ENCODE data around the gene USP5. TPM values are rescaled to one million over a fixed set of nuclear protein-coding genes. Genes with fewer than 3 reads are reported as not detected.
"Not testable (repeated sequence)": the region's sequence is repeated elsewhere in the genome, so short reads cannot be mapped to it uniquely, and the experiment has no call there.

The USP5 gene
- total RNA-seq, 4 donors from 2014 or later: 37.1 to 68.6 (median 52.8) TPM

- peak; percentile 98 to 99 for DNase-seq
- no peaks in the 10 kb centered on the region for H3K36me3 ChIP-seq
- H3K9me3 ChIP-seq: no peaks in the 10 kb centered on the region
- intact Hi-C loops (cut with DNase I; ENCODE audit: low total_unique reads): no loop called here
- peaks cover 10 to 22% of the 10 kb centered on the region in 2 donors for H3K4me1 ChIP-seq
- TF ChIP-seq, protein P1, sequence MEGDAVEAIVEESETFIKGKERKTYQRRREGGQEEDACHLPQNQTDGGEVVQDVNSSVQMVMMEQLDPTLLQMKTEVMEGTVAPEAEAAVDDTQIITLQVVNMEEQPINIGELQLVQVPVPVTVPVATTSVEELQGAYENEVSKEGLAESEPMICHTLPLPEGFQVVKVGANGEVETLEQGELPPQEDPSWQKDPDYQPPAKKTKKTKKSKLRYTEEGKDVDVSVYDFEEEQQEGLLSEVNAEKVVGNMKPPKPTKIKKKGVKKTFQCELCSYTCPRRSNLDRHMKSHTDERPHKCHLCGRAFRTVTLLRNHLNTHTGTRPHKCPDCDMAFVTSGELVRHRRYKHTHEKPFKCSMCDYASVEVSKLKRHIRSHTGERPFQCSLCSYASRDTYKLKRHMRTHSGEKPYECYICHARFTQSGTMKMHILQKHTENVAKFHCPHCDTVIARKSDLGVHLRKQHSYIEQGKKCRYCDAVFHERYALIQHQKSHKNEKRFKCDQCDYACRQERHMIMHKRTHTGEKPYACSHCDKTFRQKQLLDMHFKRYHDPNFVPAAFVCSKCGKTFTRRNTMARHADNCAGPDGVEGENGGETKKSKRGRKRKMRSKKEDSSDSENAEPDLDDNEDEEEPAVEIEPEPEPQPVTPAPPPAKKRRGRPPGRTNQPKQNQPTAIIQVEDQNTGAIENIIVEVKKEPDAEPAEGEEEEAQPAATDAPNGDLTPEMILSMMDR (IDR thresholded peaks at IDR 0.05): peak in 2 of 4 experiments; percentile 13 to 30
- TF ChIP-seq POLR2A (IDR thresholded peaks at IDR 0.05): peak; percentile 43 to 76
- H3K27ac ChIP-seq: peak within 1 kb of the TSS; percentile 84 to 88
- H3K27me3 ChIP-seq: no peaks in the 10 kb centered on the region
- peak within 1 kb of the TSS; percentile 79 to 96 for H3K4me3 ChIP-seq
Observed at GRCh38 chr12:6873094-6874014, 21.4 kb downstream of the USP5 start, which contains the start of gene SPSB2. SPSB2 (minus strand) TSS chr12:6873303; CDS start chr12:6872901, 402 bp downstream.

GRCh38 chr12:6874015-6874368 lies 22.0 kb downstream of the USP5 start:
- H3K9me3 ChIP-seq; H3K36me3 ChIP-seq; intact Hi-C loops (cut with DNase I; ENCODE audit: low total_unique reads); DNase-seq; H3K27me3 ChIP-seq: not testable (repeated sequence)
- Histone ChIP-seq H3K27ac (peak overlapping the region; percentile 84 to 88), H3K4me1 (peaks cover 8 to 16% of the 10 kb centered on the region in 2 donors), H3K4me3 (peak overlapping the region in 1 of 2 donors; percentile 79)

DNA sequence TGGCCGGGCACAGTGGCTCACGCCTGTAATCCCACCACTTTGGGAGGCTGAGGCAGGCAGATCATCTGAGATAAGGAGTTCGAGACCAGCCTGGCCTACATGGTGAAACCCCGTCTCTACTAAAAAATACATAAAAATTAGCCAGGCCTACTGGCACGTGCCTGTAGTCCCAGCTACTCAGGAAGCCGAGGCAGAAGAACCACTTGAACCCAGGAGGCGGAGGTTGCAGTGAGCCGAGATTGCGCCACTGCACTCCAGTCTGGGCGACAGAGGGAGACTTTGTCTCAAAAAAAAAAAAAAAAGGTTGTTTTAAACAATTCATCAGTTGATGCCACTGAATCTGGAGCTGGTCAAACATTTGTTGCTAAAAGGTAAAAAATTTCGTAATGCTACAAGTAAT lies 27.9 kb downstream of the USP5 start:
- H3K9me3 ChIP-seq; H3K27ac ChIP-seq; intact Hi-C loops (cut with DNase I; ENCODE audit: low total_unique reads); DNase-seq; H3K4me1 ChIP-seq; H3K36me3 ChIP-seq; H3K27me3 ChIP-seq; H3K4me3 ChIP-seq: not testable (repeated sequence)

DNA sequence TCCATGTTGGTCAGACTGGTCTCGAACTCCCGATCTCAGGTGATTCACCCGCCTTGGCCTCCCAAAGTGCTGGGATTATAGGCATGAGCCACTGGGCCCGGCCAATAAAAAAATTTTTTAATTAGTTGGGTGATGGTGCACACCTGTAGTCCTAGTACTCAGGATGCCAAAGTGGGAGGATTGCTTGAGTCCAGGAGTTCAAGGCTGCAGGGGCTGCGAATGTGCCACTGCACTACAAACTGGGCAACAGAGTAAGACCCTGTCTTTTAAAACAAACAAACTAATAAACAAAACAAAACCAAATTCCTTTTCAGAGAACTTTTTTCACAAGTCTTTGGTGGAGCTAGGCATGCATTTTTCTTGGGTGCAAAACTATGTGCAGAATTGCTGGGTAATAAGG lies 31.3 kb downstream of the USP5 start:
- TF ChIP-seq, protein P1 (IDR thresholded peaks at IDR 0.05): no peak
- no peak for TF ChIP-seq POLR2A (IDR thresholded peaks at IDR 0.05)
- DNase-seq: no peak

GRCh38 chr12:6883683-6884082 lies 31.7 kb downstream of the USP5 start:
- H3K4me1 ChIP-seq: no peaks in the 10 kb centered on the region
- intact Hi-C loops (cut with DNase I; ENCODE audit: low total_unique reads): no loop called here
- H3K9me3 ChIP-seq: no peaks in the 10 kb centered on the region
- TF ChIP-seq POLR2A (IDR thresholded peaks at IDR 0.05): no peak
- TF ChIP-seq, protein P1 (IDR thresholded peaks at IDR 0.05): no peak
- H3K36me3 ChIP-seq: no peaks in the 10 kb centered on the region
- no peak for DNase-seq
- H3K27me3 ChIP-seq: no peaks in the 10 kb centered on the region
- no peak overlapping the region for H3K4me3 ChIP-seq
- no peak overlapping the region for H3K27ac ChIP-seq

More for the DNA sequence above, 31.3 kb downstream of the USP5 start:
- intact Hi-C loops (cut with DNase I; ENCODE audit: low total_unique reads): no loop called here
- no peaks in the 10 kb centered on the region for H3K9me3 ChIP-seq
- no peaks in the 10 kb centered on the region for H3K4me1 ChIP-seq
- H3K4me3 ChIP-seq: no peak overlapping the region
- H3K36me3 ChIP-seq: no peaks in the 10 kb centered on the region
- H3K27me3 ChIP-seq: no peaks in the 10 kb centered on the region
- no peak overlapping the region for H3K27ac ChIP-seq

DNA sequence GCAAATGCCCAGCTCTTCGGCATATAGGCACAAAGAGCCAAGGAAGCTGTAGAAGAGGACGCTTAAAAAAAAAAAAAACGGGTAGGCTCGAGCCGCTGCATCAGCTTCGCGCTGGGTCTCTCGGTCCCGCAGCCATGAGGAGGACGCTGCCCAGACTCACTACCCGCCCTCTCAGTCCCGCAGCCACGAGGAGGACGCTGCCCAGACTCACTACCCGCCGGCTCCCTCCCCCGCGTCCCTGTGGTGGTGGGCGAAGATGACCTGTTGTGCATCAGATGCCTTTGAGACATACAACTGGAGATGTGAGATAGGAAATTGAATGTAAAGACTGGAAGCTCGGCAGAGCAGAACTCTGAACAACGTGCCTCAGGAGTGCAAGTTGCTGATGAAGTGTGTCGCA lies 32.6 kb downstream of the USP5 start:
- no peak for DNase-seq

DNA sequence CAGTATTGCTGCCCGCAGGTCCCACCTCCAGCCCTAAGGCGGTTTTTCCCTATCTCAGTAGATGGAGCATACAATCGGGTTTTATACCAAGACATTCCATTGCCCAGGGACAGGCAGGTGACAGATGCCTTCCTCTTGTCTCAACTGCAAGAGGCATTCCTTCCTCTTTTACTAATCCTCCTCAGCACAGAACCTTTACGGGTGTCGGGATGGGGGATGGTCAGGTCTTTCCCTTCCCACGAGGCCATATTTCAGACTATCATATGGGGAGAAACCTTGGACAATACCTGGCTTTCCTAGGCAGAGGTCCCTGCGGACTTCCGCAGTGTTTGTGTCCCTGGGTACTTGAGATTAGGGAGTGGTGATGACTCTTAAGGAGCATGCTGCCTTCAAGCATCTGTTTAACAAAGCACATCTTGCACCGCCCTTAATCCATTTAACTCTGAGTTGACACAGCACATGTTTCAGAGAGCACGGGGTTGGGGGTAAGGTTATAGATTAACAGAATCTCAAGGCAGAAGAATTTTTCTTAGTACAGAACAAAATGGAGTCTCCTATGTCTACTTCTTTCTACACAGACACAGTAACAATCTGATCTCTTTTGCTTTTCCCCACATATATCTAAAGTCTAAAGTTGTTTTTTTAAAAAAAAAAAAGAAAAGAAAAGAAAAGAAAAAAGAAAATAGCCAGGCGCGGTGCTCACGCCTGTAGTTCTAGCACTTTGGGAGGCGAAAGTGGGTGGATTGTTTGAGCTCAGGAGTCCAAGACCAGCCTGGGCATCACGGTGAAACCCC lies 34.5 kb downstream of the USP5 start:
- H3K36me3 ChIP-seq; H3K27ac ChIP-seq; H3K4me3 ChIP-seq; H3K4me1 ChIP-seq; H3K27me3 ChIP-seq; H3K9me3 ChIP-seq; DNase-seq; intact Hi-C loops (cut with DNase I; ENCODE audit: low total_unique reads): not testable (repeated sequence)

More for the DNA sequence above, 32.6 kb downstream of the USP5 start:
- Histone ChIP-seq H3K9me3 (no peaks in the 10 kb centered on the region), H3K4me3 (no peak overlapping the region), H3K27me3 (no peaks in the 10 kb centered on the region), H3K4me1 (no peaks in the 10 kb centered on the region), H3K27ac (no peak overlapping the region), H3K36me3 (no peaks in the 10 kb centered on the region)
- TF ChIP-seq, protein P1 (IDR thresholded peaks at IDR 0.05): no peak
- no peak for TF ChIP-seq POLR2A (IDR thresholded peaks at IDR 0.05)
- intact Hi-C loops (cut with DNase I; ENCODE audit: low total_unique reads): no loop called here

Data from uterus (tissue), 4 donors.